ENCODE data around the gene CD177.
"Not testable (repeated sequence)": the region's sequence is repeated elsewhere in the genome, so short reads cannot be mapped to it uniquely, and the experiment has no call there.

Gene CD177

DNA sequence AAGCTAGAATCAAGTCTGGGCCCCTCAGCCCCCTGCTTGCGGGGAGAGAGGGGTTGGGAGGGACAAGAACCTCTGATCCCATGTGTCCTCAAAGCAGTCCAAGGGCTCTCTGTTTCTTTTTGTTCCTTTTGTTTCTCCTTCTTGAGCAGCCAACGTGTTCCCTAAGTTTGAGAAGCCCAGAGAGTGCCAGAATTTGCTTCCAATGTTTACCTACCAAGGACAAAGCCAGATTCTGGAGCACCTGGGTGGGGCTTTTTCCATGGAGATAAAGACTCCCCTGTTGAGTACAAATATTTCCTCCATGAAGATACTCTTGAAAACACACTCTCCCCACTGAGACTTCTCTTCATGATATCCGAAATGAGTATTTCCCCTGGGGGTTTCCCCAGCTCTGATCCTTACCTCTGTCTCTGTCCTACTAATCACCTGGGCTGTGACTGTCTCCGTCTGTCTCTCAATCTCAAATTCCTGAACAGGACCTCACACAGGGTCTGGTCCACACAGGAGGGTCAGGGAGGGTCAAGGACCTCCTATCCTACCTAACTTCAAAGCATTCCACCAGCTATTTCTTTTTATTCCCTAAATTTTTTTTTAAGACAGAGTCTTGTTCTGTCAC lies 27.4 kb downstream of the CD177 start:
- DNase-seq, result no peak

DNA sequence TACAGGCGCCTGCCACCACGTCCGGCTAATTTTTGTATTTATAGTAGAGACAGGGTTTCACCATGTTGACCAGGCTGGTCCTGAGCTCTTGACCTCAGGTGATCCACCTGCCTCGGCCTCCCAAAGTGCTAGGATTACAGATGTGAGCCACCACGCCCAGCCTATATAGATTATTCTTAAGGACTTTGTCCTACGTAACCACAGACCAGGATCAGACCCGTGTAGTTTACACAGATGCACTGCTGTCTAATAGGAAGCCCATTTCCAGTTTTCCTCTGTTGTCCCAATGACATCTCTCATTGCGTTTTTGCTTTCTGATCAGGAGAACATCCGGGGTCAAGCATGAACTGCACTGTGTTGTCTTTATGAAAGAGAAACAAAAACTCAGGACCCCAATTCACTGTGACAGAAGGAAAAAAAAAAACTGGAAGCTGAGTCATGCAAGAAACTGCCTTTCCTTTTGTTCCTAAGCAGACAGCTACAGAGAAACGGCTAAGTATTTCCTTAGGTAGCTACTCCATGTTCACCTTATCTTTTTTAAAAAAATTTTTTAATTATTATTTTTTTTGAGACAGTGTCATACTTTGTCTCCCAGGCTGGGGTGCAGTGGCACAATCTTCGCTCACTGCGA lies 29.2 kb downstream of the CD177 start:
- DNase-seq, result not testable (repeated sequence)

- not testable (repeated sequence) for DNase-seq
Observed at GRCh38 chr19:43383254-43383653, 29.8 kb downstream of the CD177 start.

- not testable (repeated sequence) for DNase-seq
Observed at GRCh38 chr19:43383759-43384158, 30.3 kb downstream of the CD177 start.

DNA sequence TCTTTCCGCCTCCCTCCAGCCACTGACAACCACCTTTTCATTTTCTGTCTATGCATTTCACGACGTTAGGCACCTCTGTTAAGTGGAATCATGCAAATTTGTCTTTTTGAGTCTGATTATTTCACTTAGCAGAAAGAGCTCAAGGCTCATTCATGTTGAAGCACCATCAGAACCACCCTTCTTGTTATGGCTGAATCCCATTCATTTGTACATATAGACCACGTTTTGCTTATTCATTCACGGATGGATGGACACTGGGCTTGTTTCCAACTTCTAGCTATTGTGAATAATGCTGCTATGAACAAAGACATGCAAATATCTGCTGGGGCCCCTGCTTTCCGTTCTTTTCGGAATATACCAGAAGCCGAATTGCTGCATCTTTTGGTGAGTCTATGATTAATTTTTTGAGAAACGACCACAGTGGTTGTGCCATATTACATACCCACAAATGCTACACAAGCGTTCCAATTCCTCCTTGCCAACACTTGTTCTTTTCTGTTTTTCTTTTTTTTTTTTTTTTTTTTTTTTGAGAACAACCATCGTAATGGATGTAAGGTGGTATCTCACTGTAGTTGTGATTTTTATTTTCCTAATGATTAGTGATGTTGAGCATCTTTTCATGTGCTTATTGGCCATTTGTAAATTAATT lies 37.5 kb downstream of the CD177 start:
- DNase-seq, result not testable (repeated sequence)

GRCh38 chr19:43391552-43391935 lies 38.1 kb downstream of the CD177 start:
- not testable (repeated sequence) for DNase-seq

GRCh38 chr19:43393501-43393900 lies 40.0 kb downstream of the CD177 start:
- not testable (repeated sequence) for DNase-seq

DNA sequence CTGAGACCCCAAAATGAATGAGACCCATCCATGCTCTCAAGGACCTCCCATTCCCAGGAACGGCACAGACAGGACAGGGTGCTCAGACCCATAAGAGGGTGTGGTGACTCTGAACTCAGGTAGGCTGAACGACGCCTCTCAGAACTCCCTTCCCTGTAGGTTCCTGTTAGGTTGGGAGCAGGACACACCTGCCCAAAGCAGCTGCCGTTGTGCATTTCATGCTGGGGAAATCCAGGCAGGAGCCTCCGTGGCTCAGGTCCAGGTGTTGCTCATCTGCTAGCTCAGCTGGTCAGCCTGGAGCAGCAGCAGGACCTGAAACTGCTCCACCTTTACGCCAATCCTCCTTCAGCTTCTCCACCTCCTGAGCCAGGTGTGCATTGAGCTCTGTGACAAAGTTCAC lies 42.1 kb downstream of the CD177 start:
- DNase-seq, result no peak

- DNase-seq, result no peak
Observed at GRCh38 chr19:43406297-43406696, 52.8 kb downstream of the CD177 start.

GRCh38 chr19:43407416-43408005 lies 54.0 kb downstream of the CD177 start:
- no peak for DNase-seq

DNA sequence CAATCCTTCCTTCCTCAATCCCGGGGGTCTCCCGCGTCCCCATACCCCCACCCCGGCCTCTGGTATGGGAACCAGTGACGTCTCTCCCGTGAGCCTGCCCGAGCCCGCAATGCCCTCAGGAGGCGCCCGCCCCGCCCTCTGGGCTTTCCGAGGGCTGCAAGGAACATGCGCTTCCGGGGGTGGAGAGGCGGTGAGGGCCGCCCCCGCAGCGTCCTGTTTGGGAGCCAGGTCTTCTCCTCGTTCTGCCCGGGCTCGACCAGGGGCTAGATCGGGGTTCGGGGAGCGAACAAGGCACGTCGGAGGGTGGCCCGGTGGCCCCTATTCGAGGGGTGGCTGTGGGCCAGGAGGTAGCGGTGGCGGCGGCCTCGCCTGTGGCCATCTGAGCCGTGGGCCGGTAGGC lies 54.6 kb downstream of the CD177 start:
- DNase-seq, result no peak

DNA sequence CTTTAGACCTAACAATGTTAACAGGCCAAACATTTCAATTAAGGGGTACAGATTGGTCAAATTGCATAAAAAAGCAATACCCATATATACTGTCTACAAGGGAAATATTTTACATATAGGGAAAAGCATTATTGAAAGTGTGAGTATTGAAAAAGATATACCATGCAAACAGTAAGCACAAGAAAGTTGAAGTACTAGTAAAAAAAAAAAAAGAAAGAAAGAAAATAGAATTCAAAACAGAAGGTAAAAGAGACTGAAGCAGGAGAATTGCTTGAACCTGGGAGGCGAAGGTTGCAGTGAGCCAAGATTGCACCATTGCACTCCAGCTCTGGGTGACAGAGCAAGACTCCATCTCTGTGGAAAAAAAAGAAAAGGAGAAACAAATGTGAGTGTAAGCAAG lies 55.9 kb downstream of the CD177 start:
- no peak for DNase-seq

DNA sequence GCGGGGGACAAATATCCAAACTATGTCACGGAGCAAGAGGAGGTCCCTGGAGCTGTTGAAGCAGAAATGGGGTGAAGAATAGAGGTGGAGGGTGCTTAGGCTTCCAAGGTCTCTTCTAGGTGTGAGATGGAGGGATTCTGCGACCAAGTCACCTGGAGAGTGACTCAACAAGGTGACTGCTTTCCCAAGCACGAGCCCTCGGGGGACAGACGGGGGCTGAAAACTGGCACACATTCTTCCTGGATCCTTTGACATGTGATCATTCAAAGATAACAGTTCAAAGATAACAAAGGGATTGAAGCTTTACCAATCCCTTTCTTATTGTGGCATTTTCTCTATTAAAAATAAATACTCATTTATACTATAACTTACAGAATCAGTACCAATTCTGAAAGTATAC lies 59.0 kb downstream of the CD177 start:
- DNase-seq, result no peak

Data from C1 segment of cervical spinal cord (tissue), 14 donors.